OCI-LY3 (cell line): ENCODE data around the gene TMEM270.

Experiments used
- H2AFZ ChIP-seq: fragments of 200-600, 300-600 bp; shearing (Covaris generic); 2 replicates; pipeline ENCODE4 v1.6.0; 2014; ENCODE audit warnings: antibody characterized with exemption, low read depth, low read length
- H3K27ac ChIP-seq: fragments of 200-600, 300-600 bp; sonication (generic); 2 replicates; pipeline ENCODE4 v1.5.1; 2014; ENCODE audit warnings: mild to moderate bottlenecking, low read length, moderate library complexity, mixed read lengths
- H3K27me3 ChIP-seq: fragments of 200-600, 300-600 bp; sonication (generic); 2 replicates; pipeline ENCODE4 v1.6.1; 2014; ENCODE audit warnings: low read depth, low read length, mixed read lengths
- H3K36me3 ChIP-seq: fragments of 200-600, 300-600 bp; sonication (generic); replicated peaks from 2 replicates; pipeline ENCODE3; 2014; ENCODE audit warnings: low read depth, low read length, mixed read lengths
- H3K4me1 ChIP-seq: fragments of 300-600, 200-600 bp; sonication (generic); 2 replicates; pipeline ENCODE4 v1.6.1; 2014; ENCODE audit warnings: low read length, mixed read lengths
- H3K4me2 ChIP-seq: fragments of 200-600, 300-600 bp; sonication (generic); 2 replicates; pipeline ENCODE4 v1.6.1; 2014; ENCODE audit warnings: low read length, mixed read lengths
- H3K4me3 ChIP-seq: fragments of 300-600, 200-600 bp; sonication (generic); 2 replicates; pipeline ENCODE4 v1.5.1; 2014; ENCODE audit warnings: antibody characterized with exemption, mild to moderate bottlenecking, low read length, moderate library complexity
- H3K79me2 ChIP-seq: fragments of 300-600, 200-600 bp; shearing (Covaris generic); 2 replicates; pipeline ENCODE4 v1.6.1; 2014; ENCODE audit warnings: mild to moderate bottlenecking, low read length, mixed read lengths
- H3K9ac ChIP-seq: fragments of 300-600, 200-600 bp; shearing (Covaris generic); 2 replicates; pipeline ENCODE4 v1.6.0; 2014; ENCODE audit warnings: mild to moderate bottlenecking, low read length, moderate library complexity
- H3K9me3 ChIP-seq: fragments of 200-600, 300-600 bp; shearing (Covaris generic); 2 replicates; pipeline ENCODE4 v1.6.1; 2014; ENCODE audit warnings: low read length, mixed read lengths; ENCODE audit not compliant: insufficient read depth
- H4K20me1 ChIP-seq: fragments of 200-600, 300-600 bp; sonication (generic); 2 replicates; pipeline ENCODE4 v1.6.1; 2016; ENCODE audit warnings: low read length, mixed read lengths; ENCODE audit not compliant: insufficient read depth
- CTCF ChIP-seq: fragments of 200-600, 300-600 bp; sonication (generic); IDR thresholded peaks from 2 replicates; pipeline ENCODE4 v1.5.1; 2014; ENCODE audit warnings: antibody characterized with exemption, low read length, low read depth
- EZH2phosphoT487 ChIP-seq: fragments of 200-600 bp; shearing (Covaris generic); IDR thresholded peaks from 2 replicates; pipeline ENCODE4 v1.6.1; 2018; ENCODE audit warnings: antibody characterized with exemption, mixed run types, low read depth

TMEM270 gene

GRCh38 chr7:73823257-73823656 lies 37.7 kb upstream of the TMEM270 start:
- H3K27ac ChIP-seq = no peak overlapping the region
- H3K4me3 ChIP-seq = no peak overlapping the region
- H3K9me3 ChIP-seq = no peaks in the 10 kb centered on the region
- no peak for TF ChIP-seq CTCF
- TF ChIP-seq EZH2phosphoT487 = no peak
- no peaks in the 10 kb centered on the region for H4K20me1 ChIP-seq
- no peaks in the 10 kb centered on the region for H3K27me3 ChIP-seq
- peaks cover 24% of the 10 kb centered on the region for H3K4me1 ChIP-seq
- no peaks in the 10 kb centered on the region for H3K79me2 ChIP-seq
- no peaks in the 10 kb centered on the region for H3K36me3 ChIP-seq
- H3K4me2 ChIP-seq = no peak overlapping the region
- no peak overlapping the region for H2AFZ ChIP-seq
- H3K9ac ChIP-seq = no peak overlapping the region

GRCh38 chr7:73823873-73824592 lies 36.9 kb upstream of the TMEM270 start:
- H2AFZ ChIP-seq = no peak overlapping the region

GRCh38 chr7:73824986-73825385 lies 36.0 kb upstream of the TMEM270 start:
- H2AFZ ChIP-seq = no peak overlapping the region
- TF ChIP-seq EZH2phosphoT487 (no peak), CTCF (no peak)
- no peak overlapping the region for H3K9ac ChIP-seq
- no peaks in the 10 kb centered on the region for H3K9me3 ChIP-seq
- no peaks in the 10 kb centered on the region for H3K36me3 ChIP-seq
- no peak overlapping the region for H3K27ac ChIP-seq
- H3K27me3 ChIP-seq = no peaks in the 10 kb centered on the region
- no peaks in the 10 kb centered on the region for H4K20me1 ChIP-seq
- no peak overlapping the region for H3K4me2 ChIP-seq
- peaks cover 26% of the 10 kb centered on the region for H3K4me1 ChIP-seq
- no peaks in the 10 kb centered on the region for H3K79me2 ChIP-seq
- no peak overlapping the region for H3K4me3 ChIP-seq

More at GRCh38 chr7:73823873-73824592, 36.9 kb upstream of the TMEM270 start:
- H3K4me3 ChIP-seq = no peak overlapping the region
- H3K9me3 ChIP-seq = no peaks in the 10 kb centered on the region
- H3K4me1 ChIP-seq = peaks cover 26% of the 10 kb centered on the region
- no peaks in the 10 kb centered on the region for H3K36me3 ChIP-seq
- no peaks in the 10 kb centered on the region for H3K27me3 ChIP-seq
- no peak overlapping the region for H3K4me2 ChIP-seq
- H4K20me1 ChIP-seq = no peaks in the 10 kb centered on the region
- TF ChIP-seq EZH2phosphoT487 (no peak), CTCF (no peak)
- no peaks in the 10 kb centered on the region for H3K79me2 ChIP-seq
- no peak overlapping the region for H3K9ac ChIP-seq
- H3K27ac ChIP-seq = no peak overlapping the region

GRCh38 chr7:73827567-73828106 lies 33.3 kb upstream of the TMEM270 start:
- H3K9me3 ChIP-seq = no peaks in the 10 kb centered on the region
- no peak overlapping the region for H3K9ac ChIP-seq
- H3K4me3 ChIP-seq = no peak overlapping the region
- no peak overlapping the region for H3K27ac ChIP-seq
- TF ChIP-seq EZH2phosphoT487 (no peak), CTCF (no peak)
- H4K20me1 ChIP-seq = no peaks in the 10 kb centered on the region
- no peaks in the 10 kb centered on the region for H3K27me3 ChIP-seq
- H3K79me2 ChIP-seq = no peaks in the 10 kb centered on the region
- 0 out of 2 replicates have a peak overlapping the region, but pooled peaks have one; percentile 15 for H2AFZ ChIP-seq
- peaks cover 33% of the 10 kb centered on the region for H3K4me1 ChIP-seq
- H3K36me3 ChIP-seq = no peaks in the 10 kb centered on the region
- peak overlapping the region; percentile 65; the same call in 1 of the 2 replicates for H3K4me2 ChIP-seq
